Endothelial cell of hepatic sinusoid (primary cell): Measurements from ENCODE around the gene LCAT.
"Not testable (repeated sequence)": the region's sequence is repeated elsewhere in the genome, so short reads cannot be mapped to it uniquely, and the experiment has no call there.

Experiments
- in situ Hi-C: cut with HindIII; loops from 2 replicates; pipeline ENCODE4 v1.10.0; 2017; ENCODE audit warnings: low sequenced_read_pairs

The LCAT gene

GRCh38 chr16:67943619-67944504, at the start of gene LCAT:
LCAT (minus strand) TSS chr16:67944120; CDS start chr16:67944101, 19 bp downstream.
- in situ Hi-C loops: no loop called here

- in situ Hi-C loops: no loop called here
These were observed 49.5 kb upstream of the LCAT start for GRCh38 chr16:67993207-67994039.

- in situ Hi-C loops: no loop called here
These were observed 48.8 kb upstream of the LCAT start for GRCh38 chr16:67992661-67993206.

GRCh38 chr16:67990018-67990386, 46.1 kb upstream of the LCAT start:
- in situ Hi-C loops: no loop called here

GRCh38 chr16:67989322-67990017, 45.5 kb upstream of the LCAT start:
- in situ Hi-C loops: no loop called here

- in situ Hi-C loops: no loop called here
These were observed 44.8 kb upstream of the LCAT start for GRCh38 chr16:67988675-67989074.

- in situ Hi-C loops: no loop called here
These were observed 43.7 kb upstream of the LCAT start for GRCh38 chr16:67987460-67988160.

GRCh38 chr16:67986949-67987348, 43.0 kb upstream of the LCAT start:
- in situ Hi-C loops: no loop called here

GRCh38 chr16:67982011-67982696, 38.2 kb upstream of the LCAT start:
- in situ Hi-C loops: no loop called here

GRCh38 chr16:67979955-67980678, 36.2 kb upstream of the LCAT start, which contains the start of gene DPEP3:
DPEP3 (minus strand) TSS chr16:67980499; CDS start chr16:67980380, 119 bp downstream.
- in situ Hi-C loops: loop anchor here (5.0 kb wide), 1 partner anchor 92 kb away; no protein-coding TSS in a partner anchor

GRCh38 chr16:67977469-67978227, 33.7 kb upstream of the LCAT start:
- in situ Hi-C loops: loop anchor here (5.0 kb wide), 1 partner anchor 95 kb away; no protein-coding TSS in a partner anchor

GRCh38 chr16:67977005-67977404, 33.1 kb upstream of the LCAT start:
- in situ Hi-C loops: loop anchor here (5.0 kb wide), 1 partner anchor 95 kb away; no protein-coding TSS in a partner anchor

GRCh38 chr16:67976205-67976604, 32.3 kb upstream of the LCAT start:
- in situ Hi-C loops: loop anchor here (5.0 kb wide), 1 partner anchor 96 kb away; no protein-coding TSS in a partner anchor

- in situ Hi-C loops: loop anchor here (5.0 kb wide), 1 partner anchor 97 kb away; no protein-coding TSS in a partner anchor
These were observed 31.6 kb upstream of the LCAT start for GRCh38 chr16:67975321-67976105.

GRCh38 chr16:67972285-67972684, 28.4 kb upstream of the LCAT start:
- in situ Hi-C loops: not testable (repeated sequence)

- in situ Hi-C loops: no loop called here
These were observed 27.2 kb upstream of the LCAT start for GRCh38 chr16:67971111-67971510.
